SK-N-MC (cell line): Measurements from ENCODE around the gene ZNF831.

Experiments
- EZH2 ChIP-seq: fragments of 200-600 bp; sonication (generic); IDR thresholded peaks from one replicate; pipeline ENCODE4 v1.6.1; 2017; ENCODE audit warnings: antibody characterized with exemption
- FOXP2 ChIP-seq: optimal IDR thresholded peaks from 2 replicates; pipeline ENCODE3; 2011; ENCODE audit warnings: mild to moderate bottlenecking, moderate library complexity; ENCODE audit not compliant: insufficient read depth; ENCODE audit errors: extremely low read length, control extremely low read depth
- POLR2AphosphoS5 ChIP-seq: IDR thresholded peaks from 2 replicates; pipeline ENCODE4 v1.6.1; 2012; ENCODE audit warnings: mild to moderate bottlenecking, low read depth, low read length, borderline replicate concordance

GRCh38 chr20:59247731-59248684, 84.4 kb downstream of the ZNF831 start:
- TF ChIP-seq POLR2AphosphoS5: no peak
- TF ChIP-seq EZH2: no peak
- TF ChIP-seq FOXP2: no peak
